GM12872 (cell line): Measurements from ENCODE around the gene ZDHHC11B.

ENCODE experiments used
- CTCF ChIP-seq: IDR thresholded peaks from 3 replicates; pipeline ENCODE4 v1.5.1; 2011; ENCODE audit warnings: low read depth, mild to moderate bottlenecking, low read length, moderate library complexity; ENCODE audit not compliant: insufficient read depth

The ZDHHC11B gene

GRCh38 chr5:777756-778161 lies 6.8 kb downstream of the ZDHHC11B start:
- TF ChIP-seq CTCF, result no peak

GRCh38 chr5:776862-777711 lies 7.4 kb downstream of the ZDHHC11B start:
- TF ChIP-seq CTCF, result no peak

GRCh38 chr5:775961-776861 lies 8.3 kb downstream of the ZDHHC11B start:
- no peak for TF ChIP-seq CTCF

GRCh38 chr5:773517-774264 lies 10.8 kb downstream of the ZDHHC11B start:
- no peak for TF ChIP-seq CTCF

- no peak for TF ChIP-seq CTCF
These were observed 17.7 kb downstream of the ZDHHC11B start for GRCh38 chr5:766666-767431.

GRCh38 chr5:765948-766631 lies 18.4 kb downstream of the ZDHHC11B start:
- TF ChIP-seq CTCF, result no peak
